Hepatocyte (in vitro differentiated cells): Measurements from ENCODE around the gene CRKL. TPM values are rescaled to one million over a fixed set of nuclear protein-coding genes. Genes with fewer than 3 reads are reported as not detected.

Source experiments
- DNase-seq: peaks from one replicate; pipeline ENCODE4 v3.0.0-alpha.2; 2016; ENCODE audit warnings: low spot score
- H2AFZ ChIP-seq: fragments of 200-600 bp; sonication (generic); 2 replicates; pipeline ENCODE4 v1.6.0; 2016; ENCODE audit warnings: antibody characterized with exemption, mild to moderate bottlenecking
- H3K27ac ChIP-seq: fragments of 200-600 bp; sonication (generic); 2 replicates; pipeline ENCODE4 v1.5.1; 2016; ENCODE audit warnings: mild to moderate bottlenecking
- H3K27me3 ChIP-seq: fragments of 200-600 bp; sonication (generic); 2 replicates; pipeline ENCODE4 v1.6.1; 2016
- H3K36me3 ChIP-seq: fragments of 200-600 bp; sonication (generic); replicated peaks from 2 replicates; pipeline ENCODE4 v1.5.1; 2016; ENCODE audit warnings: low read depth; ENCODE audit not compliant: insufficient read depth
- H3K4me1 ChIP-seq: fragments of 200-600 bp; sonication (generic); 2 replicates; pipeline ENCODE4 v1.5.1; 2016; ENCODE audit warnings: mild to moderate bottlenecking, moderate library complexity; ENCODE audit not compliant: insufficient read depth
- H3K4me2 ChIP-seq: fragments of 200-600 bp; sonication (generic); 2 replicates; pipeline ENCODE4 v1.6.0; 2016
- H3K4me3 ChIP-seq: fragments of 200-600 bp; sonication (generic); 2 replicates; pipeline ENCODE4 v1.5.1; 2016; ENCODE audit warnings: mild to moderate bottlenecking
- H3K79me2 ChIP-seq: fragments of 200-600 bp; sonication (generic); 2 replicates; pipeline ENCODE4 v1.6.0; 2017; ENCODE audit warnings: mild to moderate bottlenecking
- H3K9me2 ChIP-seq: fragments of 200-600 bp; sonication (generic); replicated peaks from 2 replicates; pipeline ENCODE4 v1.6.0; 2017; ENCODE audit warnings: mild to moderate bottlenecking; ENCODE audit not compliant: insufficient read depth
- H3K9me3 ChIP-seq: fragments of 200-600 bp; sonication (generic); 2 replicates; pipeline ENCODE4 v1.5.1; 2016; ENCODE audit warnings: low read depth, mild to moderate bottlenecking
- H4K20me1 ChIP-seq: fragments of 200-600 bp; sonication (generic); 2 replicates; pipeline ENCODE4 v1.6.0; 2016; ENCODE audit warnings: mild to moderate bottlenecking; ENCODE audit not compliant: insufficient read depth, poor library complexity, severe bottlenecking
- EZH2 ChIP-seq: fragments of 200-600 bp; sonication (generic); IDR thresholded peaks from 2 replicates; pipeline ENCODE4 v1.6.1; 2016; ENCODE audit warnings: antibody characterized with exemption, mild to moderate bottlenecking, borderline replicate concordance
- EZH2phosphoT487 ChIP-seq: fragments of 200-600 bp; sonication (generic); IDR thresholded peaks from one replicate; pipeline ENCODE4 v1.6.1; 2018; ENCODE audit warnings: antibody characterized with exemption, mild to moderate bottlenecking, low read depth, moderate library complexity; ENCODE audit not compliant: unreplicated experiment, severe bottlenecking
- WGBS: methylation state at CpG from one replicate; pipeline ENCODE4 v1.1.6; 2016; ENCODE audit warnings: low lambda C conversion rate; ENCODE audit errors: missing lambda C conversion rate; 5-methylcytosine and 5-hydroxymethylcytosine counted together
- polyA plus RNA-seq: library from polyadenylated mRNA; unstranded; fragments of >200 nt; fragmentation: Nextera tagmentation; extraction: Ambion mirVana; gene quantifications from 2 replicates; pipeline ENCODE4 v1.2.1, GENCODE V29; 2016
- total RNA-seq: library from RNA; depleted of rRNA; stranded (reverse); fragments of >200 nt; gene quantifications from 2 replicates; pipeline ENCODE4 v1.2.3, GENCODE V29; 2014
- TF ChIP-seq, protein P1 (sequence below): fragments of 200-600 bp; sonication (generic); IDR thresholded peaks from 2 replicates; pipeline ENCODE4 v1.5.1; 2016; ENCODE audit warnings: antibody characterized with exemption, mild to moderate bottlenecking; ENCODE audit not compliant: poor library complexity

CRKL gene
- total and polyA plus RNA-seq, 2 experiments from 2014 or later: 31.8 to 49.2 TPM

DNA sequence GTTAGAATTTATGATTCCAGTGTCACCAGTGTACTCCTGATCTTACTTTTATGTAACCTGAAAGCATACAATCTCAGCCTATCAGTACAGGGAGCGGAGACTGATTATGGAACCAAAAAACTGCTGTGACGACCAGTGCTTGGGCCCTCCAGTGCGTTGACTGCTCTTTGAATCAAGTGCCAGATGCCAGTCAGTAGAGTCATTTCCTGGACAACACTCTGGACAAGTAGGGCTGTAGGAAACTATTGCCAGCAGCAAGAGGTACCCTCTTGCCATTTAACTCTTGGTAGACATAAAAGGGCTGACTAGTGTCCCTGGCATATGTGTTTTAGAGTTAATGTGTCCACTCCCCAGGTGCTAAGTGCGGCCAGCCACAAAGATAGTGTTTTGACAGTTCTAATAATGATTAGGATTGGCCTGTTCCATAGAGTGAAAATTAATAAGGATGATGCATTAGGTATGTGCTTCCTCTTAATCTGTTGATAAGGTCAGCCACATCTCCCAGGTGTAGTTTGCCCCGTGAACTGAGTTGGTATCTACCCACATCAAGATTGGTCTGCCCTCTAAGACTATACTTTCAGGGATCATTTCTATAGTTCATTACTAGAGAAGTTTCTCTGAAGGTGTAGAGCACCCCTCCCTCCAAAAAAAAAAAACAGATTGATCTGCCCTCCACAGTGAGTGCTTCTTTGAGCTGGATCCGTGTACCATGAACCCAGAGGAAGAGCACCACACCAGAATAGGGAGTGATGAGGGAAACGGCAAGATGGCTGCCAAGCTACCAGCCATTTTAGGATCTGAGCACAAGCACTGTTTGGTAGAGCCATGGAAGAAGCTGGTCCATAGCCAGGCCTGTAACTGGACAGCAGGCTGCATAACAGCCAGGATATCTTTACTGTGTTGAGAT is 29.1 kb downstream of the CRKL start:
- H3K4me2 ChIP-seq: no peak overlapping the region
- WGBS: 93% methylated on average over 7 of the region's 7 CpGs
- H3K9me3 ChIP-seq: no peaks in the 10 kb centered on the region
- peaks cover 87% of the 10 kb centered on the region for H4K20me1 ChIP-seq
- no peak overlapping the region for H2AFZ ChIP-seq
- H3K36me3 ChIP-seq: no peaks in the 10 kb centered on the region
- DNase-seq: no peak
- TF ChIP-seq EZH2 (no peak), EZH2phosphoT487 (no peak)
- TF ChIP-seq, protein P1, sequence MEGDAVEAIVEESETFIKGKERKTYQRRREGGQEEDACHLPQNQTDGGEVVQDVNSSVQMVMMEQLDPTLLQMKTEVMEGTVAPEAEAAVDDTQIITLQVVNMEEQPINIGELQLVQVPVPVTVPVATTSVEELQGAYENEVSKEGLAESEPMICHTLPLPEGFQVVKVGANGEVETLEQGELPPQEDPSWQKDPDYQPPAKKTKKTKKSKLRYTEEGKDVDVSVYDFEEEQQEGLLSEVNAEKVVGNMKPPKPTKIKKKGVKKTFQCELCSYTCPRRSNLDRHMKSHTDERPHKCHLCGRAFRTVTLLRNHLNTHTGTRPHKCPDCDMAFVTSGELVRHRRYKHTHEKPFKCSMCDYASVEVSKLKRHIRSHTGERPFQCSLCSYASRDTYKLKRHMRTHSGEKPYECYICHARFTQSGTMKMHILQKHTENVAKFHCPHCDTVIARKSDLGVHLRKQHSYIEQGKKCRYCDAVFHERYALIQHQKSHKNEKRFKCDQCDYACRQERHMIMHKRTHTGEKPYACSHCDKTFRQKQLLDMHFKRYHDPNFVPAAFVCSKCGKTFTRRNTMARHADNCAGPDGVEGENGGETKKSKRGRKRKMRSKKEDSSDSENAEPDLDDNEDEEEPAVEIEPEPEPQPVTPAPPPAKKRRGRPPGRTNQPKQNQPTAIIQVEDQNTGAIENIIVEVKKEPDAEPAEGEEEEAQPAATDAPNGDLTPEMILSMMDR: no peak
- no peaks in the 10 kb centered on the region for H3K9me2 ChIP-seq
- no peaks in the 10 kb centered on the region for H3K27me3 ChIP-seq
- H3K4me1 ChIP-seq: peaks cover 5% of the 10 kb centered on the region
- H3K4me3 ChIP-seq: no peak overlapping the region
- peaks cover 89% of the 10 kb centered on the region for H3K79me2 ChIP-seq
- no peak overlapping the region for H3K27ac ChIP-seq

DNA sequence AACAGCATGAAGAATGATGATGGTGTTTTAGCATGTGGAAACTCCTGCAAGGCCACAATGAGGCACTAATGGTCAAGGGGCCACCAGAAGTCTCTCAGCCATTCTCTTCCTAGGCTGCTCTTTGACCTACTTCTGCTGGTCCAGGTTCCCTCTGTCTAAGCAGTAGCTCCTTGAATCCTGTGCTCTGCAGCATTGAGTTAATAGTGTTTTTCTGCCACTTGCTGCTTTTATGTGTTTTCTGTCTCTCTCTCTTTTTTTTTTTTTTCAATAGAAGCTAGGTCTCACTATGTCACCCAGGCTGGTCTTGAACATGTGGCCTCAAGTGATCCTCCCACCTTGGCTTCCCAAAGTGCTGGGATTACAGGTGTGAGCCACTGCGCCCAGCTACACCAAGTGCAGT is 29.8 kb downstream of the CRKL start:
- H3K79me2 ChIP-seq: peaks cover 84% of the 10 kb centered on the region
- no peak for DNase-seq
- peaks cover 81% of the 10 kb centered on the region for H4K20me1 ChIP-seq
- WGBS: 100% methylated on average over 1 of the region's 1 CpG
- H3K9me3 ChIP-seq: no peaks in the 10 kb centered on the region
- peaks cover 12% of the 10 kb centered on the region for H3K4me1 ChIP-seq
- no peak overlapping the region for H3K4me3 ChIP-seq
- no peaks in the 10 kb centered on the region for H3K9me2 ChIP-seq
- H3K27me3 ChIP-seq: no peaks in the 10 kb centered on the region
- TF ChIP-seq EZH2 (no peak), EZH2phosphoT487 (no peak)
- TF ChIP-seq, protein P1: no peak
- H3K4me2 ChIP-seq: no peak overlapping the region
- H3K36me3 ChIP-seq: no peaks in the 10 kb centered on the region
- H2AFZ ChIP-seq: no peak overlapping the region
- no peak overlapping the region for H3K27ac ChIP-seq

DNA sequence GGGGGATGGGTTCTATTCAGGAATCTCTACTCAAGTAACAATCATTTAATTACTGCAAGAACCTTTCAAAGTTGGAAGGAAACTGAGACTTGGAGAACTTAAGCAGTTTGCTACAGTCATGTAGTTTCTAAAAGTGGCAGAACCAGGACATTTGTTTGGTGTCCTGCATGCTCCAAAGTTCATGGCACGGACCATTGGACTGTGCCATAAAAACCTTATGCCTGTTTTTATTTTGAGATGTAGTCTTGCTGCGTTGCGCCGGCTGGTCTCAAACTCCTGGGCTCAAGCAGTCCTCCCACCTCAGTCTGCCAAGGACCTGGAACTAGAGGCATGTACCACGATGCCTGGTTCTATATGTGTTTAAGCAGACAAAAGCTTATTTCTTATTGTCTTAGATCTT is 31.2 kb downstream of the CRKL start:
- peaks cover 67% of the 10 kb centered on the region for H4K20me1 ChIP-seq
- H3K36me3 ChIP-seq: no peaks in the 10 kb centered on the region
- H3K4me2 ChIP-seq: peak overlapping the region; percentile 55

More for the DNA sequence above, 31.2 kb downstream of the CRKL start:
- H3K79me2 ChIP-seq: peaks cover 77% of the 10 kb centered on the region
- no peak for DNase-seq
- H3K27ac ChIP-seq: peak overlapping the region; percentile 38
- H3K9me3 ChIP-seq: no peaks in the 10 kb centered on the region
- peaks cover 25% of the 10 kb centered on the region for H3K4me1 ChIP-seq
- 76% methylated on average over 5 of the region's 5 CpGs for WGBS
- H3K27me3 ChIP-seq: no peaks in the 10 kb centered on the region
- no peak for TF ChIP-seq EZH2phosphoT487
- TF ChIP-seq, protein P1: no peak
- no peak for TF ChIP-seq EZH2
- H3K9me2 ChIP-seq: no peaks in the 10 kb centered on the region
- no peak overlapping the region for H2AFZ ChIP-seq
- no peak overlapping the region for H3K4me3 ChIP-seq
